DMS53 treated with DMSO at 0.1 percent for 48 hours (cell line): Measurements from ENCODE around the gene FERMT2.
"Not testable (repeated sequence)": the region's sequence is repeated elsewhere in the genome, so short reads cannot be mapped to it uniquely, and the experiment has no call there.

Experiments
- DNase-seq: peaks from one replicate; lab custom pipeline; 2025; ENCODE audit not compliant: unreplicated experiment; lab: John Stamatoyannopoulos, UW

FERMT2 gene

DNA sequence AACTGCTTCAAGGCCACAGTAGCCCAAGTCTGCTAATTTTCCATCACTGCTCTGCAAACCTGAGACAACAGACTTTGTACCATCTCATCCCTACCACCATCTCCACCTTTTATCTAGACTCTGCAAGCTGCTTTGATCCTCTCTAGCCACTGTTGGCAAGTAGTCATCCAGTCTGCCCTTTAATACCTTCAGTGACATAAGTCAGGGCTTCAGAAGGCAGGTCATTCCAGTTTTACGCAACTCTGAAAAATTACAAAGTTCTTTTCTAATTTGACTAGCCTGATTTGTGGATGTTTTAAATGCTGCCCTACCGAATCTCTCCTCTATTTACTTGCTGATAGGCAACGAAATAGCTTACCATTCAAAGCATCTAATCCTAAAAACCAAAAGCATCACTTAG is 2.8 kb downstream of the FERMT2 start:
- no peak for DNase-seq

- DNase-seq = no peak
Observed at GRCh38 chr14:52944254-52944653, 6.6 kb downstream of the FERMT2 start.

DNA sequence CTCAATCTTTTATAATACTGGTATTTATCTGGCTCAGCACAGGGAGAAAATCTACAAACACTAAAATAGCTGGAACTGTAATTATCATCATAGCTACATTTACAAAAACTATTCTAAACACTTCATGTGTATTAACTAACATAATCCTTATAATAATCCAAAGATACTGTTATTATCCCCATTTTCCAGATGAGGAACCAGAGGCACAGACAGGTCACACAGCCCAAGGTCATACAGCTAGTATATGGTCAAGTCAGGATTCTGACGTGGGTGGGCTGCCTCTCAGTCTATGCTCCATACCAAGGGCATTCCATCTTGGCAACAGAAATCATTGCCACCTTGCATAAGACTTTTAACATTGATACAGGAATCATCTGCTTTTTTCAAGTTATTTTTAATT is 11.4 kb downstream of the FERMT2 start:
- no peak for DNase-seq

DNA sequence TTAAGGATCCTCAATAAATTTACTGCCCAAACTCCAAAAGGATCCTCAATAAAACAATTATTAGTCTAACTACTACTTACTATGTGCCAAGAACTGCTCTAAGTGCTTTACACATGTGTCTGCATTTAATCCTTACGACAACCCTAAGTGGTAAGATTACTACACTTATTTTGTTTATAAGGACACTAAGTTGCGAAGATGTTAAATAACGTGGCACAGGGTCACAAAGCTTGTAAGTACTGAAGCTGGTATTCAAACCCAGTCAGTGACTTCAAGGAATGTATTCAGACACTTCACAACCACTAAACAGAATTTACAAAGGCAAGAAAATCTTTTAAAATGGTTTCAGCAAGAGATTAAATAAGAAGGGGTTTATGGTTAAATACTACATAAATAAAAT is 13.0 kb downstream of the FERMT2 start:
- DNase-seq = no peak

DNA sequence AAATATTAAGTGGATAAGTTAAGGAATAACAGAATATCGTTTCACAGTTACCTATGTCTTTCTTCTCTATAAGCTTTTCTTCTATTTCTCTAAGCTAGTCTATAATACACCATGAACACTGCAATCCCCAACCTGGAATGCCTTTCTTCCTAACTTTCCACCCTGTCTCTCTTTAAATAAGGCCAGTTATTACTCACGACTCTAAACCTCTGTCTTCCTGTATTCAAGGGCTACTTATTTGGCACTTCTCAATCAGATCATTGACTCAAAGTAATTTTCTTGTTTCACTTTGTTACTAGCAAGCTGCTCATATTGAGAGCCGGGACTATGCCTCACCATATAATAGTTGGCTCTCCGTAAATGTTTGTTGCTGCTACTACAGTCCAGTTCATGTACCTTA is 13.5 kb downstream of the FERMT2 start:
- DNase-seq = no peak

DNA sequence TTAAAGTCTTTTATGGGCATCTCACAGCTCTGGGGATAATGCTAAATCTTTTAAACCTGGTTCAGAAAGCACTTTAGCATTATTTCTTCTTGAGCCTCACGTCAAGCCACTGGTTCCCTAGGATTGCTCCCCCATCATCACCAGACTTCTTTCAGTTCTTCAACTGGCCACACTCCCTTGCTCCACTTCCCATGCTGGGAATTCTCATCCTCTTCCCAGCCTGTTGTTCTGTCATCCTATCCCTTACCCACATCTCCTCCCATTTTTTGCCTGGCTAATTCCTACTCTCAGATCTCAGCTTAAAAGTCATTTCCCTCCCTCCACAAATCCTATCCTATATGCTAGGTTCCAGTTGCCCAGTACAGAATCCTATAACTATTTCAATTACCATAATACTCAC is 14.4 kb downstream of the FERMT2 start:
- no peak for DNase-seq

- no peak for DNase-seq
Observed at GRCh38 chr14:52935833-52936232, 15.0 kb downstream of the FERMT2 start.

GRCh38 chr14:52934762-52935161 is 16.1 kb downstream of the FERMT2 start:
- no peak for DNase-seq

DNA sequence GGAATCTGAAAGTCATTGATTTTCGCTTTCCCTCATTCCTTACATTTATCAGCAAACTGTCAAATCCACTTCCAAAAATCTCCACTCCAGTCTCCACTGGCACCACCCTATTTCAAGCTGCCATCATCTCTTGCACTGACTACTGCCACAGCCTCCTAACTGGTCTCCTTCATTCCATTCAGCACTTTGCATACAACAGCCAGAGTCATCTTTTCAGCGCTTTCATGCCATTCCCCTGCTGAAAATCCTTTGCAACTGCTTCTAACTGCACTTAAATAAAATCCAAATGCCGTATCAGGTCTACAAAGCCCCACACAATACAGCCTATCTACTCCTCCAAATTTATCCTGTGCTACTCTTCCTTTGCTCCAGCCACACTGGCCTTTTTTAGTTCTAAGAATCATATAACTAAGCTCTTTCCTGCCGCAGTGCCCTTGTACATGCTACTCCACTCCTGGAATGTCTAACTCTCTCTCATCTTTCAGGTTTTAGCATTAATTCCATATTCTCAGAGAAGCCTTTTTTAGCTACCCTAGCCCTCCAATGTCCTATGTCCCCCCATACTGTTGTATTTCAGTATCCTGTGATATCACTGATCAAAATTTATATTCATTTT is 21.6 kb downstream of the FERMT2 start:
- DNase-seq = no peak

- peak; percentile 49 for DNase-seq
Observed at GRCh38 chr14:52926953-52927352, 23.9 kb downstream of the FERMT2 start.

- no peak for DNase-seq
Observed at GRCh38 chr14:52923902-52924575, 26.8 kb downstream of the FERMT2 start.

- DNase-seq = no peak
Observed at GRCh38 chr14:52922656-52923055, 28.2 kb downstream of the FERMT2 start.

DNA sequence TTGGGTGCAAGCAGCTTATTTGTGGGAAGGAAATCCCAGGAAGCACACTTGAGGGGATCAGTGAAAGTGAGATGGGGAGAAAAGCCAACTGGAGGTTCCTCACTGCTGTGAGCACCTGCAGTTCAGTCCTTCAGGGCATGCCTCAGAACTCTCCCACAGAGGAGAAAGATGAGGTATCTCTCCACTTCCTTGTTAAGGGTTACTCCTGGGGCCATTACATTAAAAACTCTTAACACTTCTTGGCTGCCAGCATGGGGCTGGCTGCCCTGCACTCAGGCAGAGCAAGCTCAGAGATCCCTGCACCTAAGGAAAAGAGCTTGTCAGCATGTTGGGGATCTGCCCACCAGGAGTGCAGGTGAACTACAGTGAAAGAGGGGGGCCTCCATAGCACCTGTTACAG is 28.8 kb downstream of the FERMT2 start:
- no peak for DNase-seq

DNA sequence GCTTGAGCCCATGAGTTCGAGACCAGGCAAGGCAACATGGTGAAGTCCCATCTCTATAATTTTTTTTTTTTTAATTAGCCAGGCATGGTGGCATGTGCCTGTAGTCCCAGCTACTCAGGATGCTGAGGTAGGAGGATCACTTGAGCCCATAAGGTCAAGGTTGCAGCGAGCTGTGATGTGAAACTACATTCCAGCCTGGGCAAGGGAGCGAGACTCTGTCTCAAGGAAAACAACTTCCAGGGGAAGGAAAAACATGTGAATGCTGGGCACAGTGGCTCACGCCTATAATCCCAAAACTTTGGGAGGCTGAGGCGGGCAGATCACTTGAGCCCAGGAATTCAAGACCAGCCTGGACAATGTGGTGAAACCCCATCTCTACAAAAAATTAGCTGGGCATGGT is 30.4 kb downstream of the FERMT2 start:
- DNase-seq = not testable (repeated sequence)

DNA sequence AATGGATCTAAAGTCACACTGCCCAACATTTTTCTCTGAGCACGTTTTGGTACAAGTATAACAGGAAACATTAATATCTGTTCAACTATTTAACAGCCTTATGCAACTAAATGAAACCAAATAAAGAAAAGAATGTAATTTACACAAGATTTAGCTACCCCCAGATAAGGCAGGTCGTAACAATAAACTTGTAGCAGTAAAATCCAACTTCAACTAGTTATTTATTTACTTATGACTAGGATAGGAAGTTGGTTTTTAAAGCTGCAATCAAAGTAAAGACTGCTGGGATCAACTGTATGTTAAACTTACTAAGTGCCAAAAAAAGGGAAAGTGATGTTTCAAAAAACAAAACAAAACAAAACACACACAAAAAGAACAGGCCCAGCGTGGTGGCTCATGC is 30.9 kb downstream of the FERMT2 start:
- DNase-seq = no peak

GRCh38 chr14:52918486-52918885 is 32.4 kb downstream of the FERMT2 start:
- DNase-seq = no peak

GRCh38 chr14:52917735-52918134 is 33.1 kb downstream of the FERMT2 start:
- DNase-seq = no peak

- DNase-seq = no peak
Observed at GRCh38 chr14:52914295-52914694, 36.6 kb downstream of the FERMT2 start.

GRCh38 chr14:52913271-52913670 is 37.6 kb downstream of the FERMT2 start:
- DNase-seq = no peak

- DNase-seq = no peak
Observed at GRCh38 chr14:52911904-52912303, 38.9 kb downstream of the FERMT2 start.

- DNase-seq = no peak
Observed at GRCh38 chr14:52910572-52910971, 40.3 kb downstream of the FERMT2 start.

DNA sequence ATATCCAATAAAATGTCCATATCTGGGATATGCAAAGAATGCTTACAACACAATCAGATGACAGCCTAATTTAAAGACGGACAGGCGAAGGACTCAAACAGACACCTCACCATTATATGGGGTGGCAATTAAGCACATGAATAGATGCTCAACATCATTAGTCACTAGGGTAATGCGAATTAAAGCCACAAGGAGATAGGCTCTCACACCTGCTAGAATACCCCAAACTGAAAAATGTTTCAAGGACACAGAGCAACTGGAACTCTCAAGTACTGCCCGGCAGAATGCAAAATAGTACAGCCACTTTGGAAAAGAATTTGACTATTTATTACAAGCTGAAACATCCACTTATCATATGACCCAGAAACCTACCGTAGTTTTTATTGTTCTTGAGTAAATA is 42.9 kb downstream of the FERMT2 start:
- DNase-seq = no peak

GRCh38 chr14:52906141-52906601 is 44.7 kb downstream of the FERMT2 start:
- DNase-seq = no peak
